ENCODE measurements around the gene FOXI1. TPM values are rescaled to one million over a fixed set of nuclear protein-coding genes. Genes with fewer than 3 reads are reported as not detected.

FOXI1 gene
- total RNA-seq, 2 donors from 2014 or later, result not detected

DNA sequence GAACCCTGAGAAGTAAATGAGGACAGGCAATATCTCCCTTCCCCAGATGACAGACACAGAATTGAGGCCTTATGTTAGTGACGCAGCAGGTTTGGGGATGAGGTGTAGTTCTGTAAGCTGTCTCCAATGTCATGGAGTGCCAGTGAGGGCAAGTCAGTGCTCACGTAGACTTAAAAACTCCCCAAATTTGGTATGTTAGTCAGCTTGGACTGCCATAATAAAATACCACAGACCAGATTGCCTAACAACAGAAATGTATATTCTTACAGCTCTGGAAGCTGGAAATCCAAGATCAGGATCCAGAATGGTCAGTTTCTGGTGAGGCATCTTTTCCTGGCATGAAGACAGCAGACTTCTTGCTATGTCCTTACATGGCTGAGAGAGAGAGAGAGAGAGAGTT is 14.9 kb downstream of the FOXI1 start:
- no peaks in the 10 kb centered on the region for H3K27me3 ChIP-seq (replicated peaks; ENCODE audit: insufficient read depth)
- no peaks in the 10 kb centered on the region for H3K9me3 ChIP-seq
- ATAC-seq (ENCODE audit: insufficient number of reproducible peaks, low FRiP score, low read depth), result no peak
- TF ChIP-seq, protein P1, sequence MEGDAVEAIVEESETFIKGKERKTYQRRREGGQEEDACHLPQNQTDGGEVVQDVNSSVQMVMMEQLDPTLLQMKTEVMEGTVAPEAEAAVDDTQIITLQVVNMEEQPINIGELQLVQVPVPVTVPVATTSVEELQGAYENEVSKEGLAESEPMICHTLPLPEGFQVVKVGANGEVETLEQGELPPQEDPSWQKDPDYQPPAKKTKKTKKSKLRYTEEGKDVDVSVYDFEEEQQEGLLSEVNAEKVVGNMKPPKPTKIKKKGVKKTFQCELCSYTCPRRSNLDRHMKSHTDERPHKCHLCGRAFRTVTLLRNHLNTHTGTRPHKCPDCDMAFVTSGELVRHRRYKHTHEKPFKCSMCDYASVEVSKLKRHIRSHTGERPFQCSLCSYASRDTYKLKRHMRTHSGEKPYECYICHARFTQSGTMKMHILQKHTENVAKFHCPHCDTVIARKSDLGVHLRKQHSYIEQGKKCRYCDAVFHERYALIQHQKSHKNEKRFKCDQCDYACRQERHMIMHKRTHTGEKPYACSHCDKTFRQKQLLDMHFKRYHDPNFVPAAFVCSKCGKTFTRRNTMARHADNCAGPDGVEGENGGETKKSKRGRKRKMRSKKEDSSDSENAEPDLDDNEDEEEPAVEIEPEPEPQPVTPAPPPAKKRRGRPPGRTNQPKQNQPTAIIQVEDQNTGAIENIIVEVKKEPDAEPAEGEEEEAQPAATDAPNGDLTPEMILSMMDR (IDR thresholded peaks at IDR 0.05), result no peak
- no peak for DNase-seq (ENCODE audit: low spot score)
- no peak overlapping the region for H3K4me3 ChIP-seq
- H3K27ac ChIP-seq, result no peak overlapping the region
- no peaks in the 10 kb centered on the region for H3K36me3 ChIP-seq
- no peaks in the 10 kb centered on the region for H3K4me1 ChIP-seq (ENCODE audit: control insufficient read depth in 1 of 2, low read depth in 2 of 2)

DNA sequence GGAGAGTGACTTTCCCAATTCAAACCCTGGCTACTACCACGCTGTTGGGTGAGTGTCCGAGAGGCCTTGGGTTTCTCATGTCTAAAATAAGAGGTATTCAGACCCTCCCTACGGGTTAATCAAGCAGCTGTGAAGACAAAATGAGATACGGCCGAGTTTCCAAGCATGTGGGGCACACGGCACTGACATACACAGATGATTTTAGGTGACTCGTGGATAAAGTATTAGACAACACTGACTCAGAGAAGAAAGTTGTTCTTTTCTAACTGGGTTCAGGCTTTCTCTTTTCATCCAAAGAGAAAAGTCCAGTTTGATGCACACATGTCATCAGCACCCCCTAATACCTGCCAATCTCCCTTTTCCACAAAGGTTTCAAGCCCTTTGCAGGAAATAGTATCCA is 15.6 kb downstream of the FOXI1 start:
- H3K4me1 ChIP-seq (ENCODE audit: control insufficient read depth in 1 of 2, low read depth in 2 of 2), result no peaks in the 10 kb centered on the region
- H3K36me3 ChIP-seq, result no peaks in the 10 kb centered on the region
- TF ChIP-seq, protein P1 (IDR thresholded peaks at IDR 0.05), result no peak
- no peak overlapping the region for H3K27ac ChIP-seq
- DNase-seq (ENCODE audit: low spot score) (no peak), ATAC-seq (ENCODE audit: insufficient number of reproducible peaks, low FRiP score, low read depth) (no peak)
- H3K4me3 ChIP-seq, result no peak overlapping the region
- H3K9me3 ChIP-seq, result peaks cover 7% of the 10 kb centered on the region
- no peaks in the 10 kb centered on the region for H3K27me3 ChIP-seq (replicated peaks; ENCODE audit: insufficient read depth)

DNA sequence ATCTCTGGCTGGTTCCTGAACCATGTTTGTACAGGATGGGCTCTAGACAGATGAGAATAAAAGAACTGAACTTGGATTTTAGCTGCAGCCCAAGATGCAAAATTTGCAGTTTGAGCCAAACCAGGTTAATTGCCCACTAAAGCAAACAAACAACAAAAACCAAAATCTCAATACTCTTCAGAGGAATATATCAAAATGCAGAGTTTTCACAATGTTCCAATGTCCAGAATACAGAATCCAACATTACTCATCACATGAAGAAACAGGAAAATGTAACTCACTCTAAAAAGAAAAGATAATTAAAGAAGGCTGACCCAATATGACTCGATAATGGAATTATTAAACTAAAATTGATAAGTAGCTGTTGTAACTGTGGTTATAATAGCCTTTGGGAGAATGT is 20.4 kb downstream of the FOXI1 start:
- ATAC-seq (ENCODE audit: insufficient number of reproducible peaks, low FRiP score, low read depth), result no peak
- no peaks in the 10 kb centered on the region for H3K4me1 ChIP-seq (ENCODE audit: control insufficient read depth in 1 of 2, low read depth in 2 of 2)
- TF ChIP-seq, protein P1 (IDR thresholded peaks at IDR 0.05), result no peak
- H3K9me3 ChIP-seq, result peaks cover 10% of the 10 kb centered on the region
- H3K27ac ChIP-seq, result no peak overlapping the region
- H3K4me3 ChIP-seq, result no peak overlapping the region
- DNase-seq (ENCODE audit: low spot score), result no peak
- H3K36me3 ChIP-seq, result no peaks in the 10 kb centered on the region
- no peaks in the 10 kb centered on the region for H3K27me3 ChIP-seq (replicated peaks; ENCODE audit: insufficient read depth)

DNA sequence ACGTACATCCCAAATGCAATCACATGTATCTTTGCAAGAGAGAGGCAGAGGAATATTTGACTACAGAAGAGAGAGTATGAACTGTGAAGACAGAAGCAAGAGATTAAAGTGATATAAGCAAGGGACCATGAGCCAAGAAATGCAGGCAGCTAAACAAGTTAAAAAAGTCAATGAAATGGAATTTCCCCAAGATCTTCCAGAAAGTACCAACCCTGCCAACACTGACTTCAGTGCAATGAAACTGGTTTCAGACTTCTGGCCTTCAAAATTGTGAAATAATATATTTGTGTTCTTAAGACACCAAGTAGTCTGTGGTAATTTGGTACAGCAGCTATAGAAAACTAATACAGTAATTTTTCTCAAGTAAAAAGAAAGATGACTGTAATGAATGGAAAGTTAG is 20.9 kb downstream of the FOXI1 start:
- Histone ChIP-seq H3K4me3 (no peak overlapping the region), H3K27ac (no peak overlapping the region), H3K4me1 (ENCODE audit: control insufficient read depth in 1 of 2, low read depth in 2 of 2) (no peaks in the 10 kb centered on the region), H3K9me3 (peaks cover 10% of the 10 kb centered on the region), H3K27me3 (replicated peaks; ENCODE audit: insufficient read depth) (no peaks in the 10 kb centered on the region), H3K36me3 (no peaks in the 10 kb centered on the region)
- DNase-seq (ENCODE audit: low spot score) (no peak), ATAC-seq (ENCODE audit: insufficient number of reproducible peaks, low FRiP score, low read depth) (no peak)
- TF ChIP-seq, protein P1 (IDR thresholded peaks at IDR 0.05), result no peak

DNA sequence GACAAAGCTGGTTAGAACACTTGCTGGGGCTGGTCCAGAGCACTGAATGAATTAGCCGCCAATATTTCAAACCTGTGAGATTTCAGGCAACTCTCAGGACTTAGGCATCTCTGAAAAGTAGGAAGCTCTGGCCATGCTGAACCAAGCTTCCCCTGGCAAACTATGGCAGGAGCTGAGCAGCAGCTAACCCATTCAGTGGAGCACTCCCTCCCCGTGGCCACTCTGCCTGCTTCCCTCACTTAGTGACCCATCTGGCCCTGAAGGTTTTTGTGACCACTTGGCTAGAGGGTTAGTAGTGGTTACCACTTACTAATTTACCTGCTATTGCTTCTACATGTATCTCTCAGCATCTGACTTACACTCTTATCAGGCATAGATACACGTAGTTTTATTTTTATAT is 25.5 kb downstream of the FOXI1 start:
- TF ChIP-seq, protein P1 (IDR thresholded peaks at IDR 0.05), result no peak
- H3K27me3 ChIP-seq (replicated peaks; ENCODE audit: insufficient read depth), result no peaks in the 10 kb centered on the region
- H3K36me3 ChIP-seq, result no peaks in the 10 kb centered on the region
- H3K4me3 ChIP-seq, result no peak overlapping the region
- H3K4me1 ChIP-seq (ENCODE audit: control insufficient read depth in 1 of 2, low read depth in 2 of 2), result no peaks in the 10 kb centered on the region
- ATAC-seq (ENCODE audit: insufficient number of reproducible peaks, low FRiP score, low read depth), result no peak
- H3K9me3 ChIP-seq, result peaks cover 4% of the 10 kb centered on the region
- H3K27ac ChIP-seq, result no peak overlapping the region
- DNase-seq (ENCODE audit: low spot score), result no peak
